Measurements from ENCODE around the gene FMNL2. TPM values are rescaled to one million over a fixed set of nuclear protein-coding genes. Genes with fewer than 3 reads are reported as not detected.

The FMNL2 gene
- total RNA-seq, 3 donors from 2014 or later (not counting 1 experiment from before 2014, with no cell fraction given), result 0.34 to 3.0 (median 0.78) TPM

- H3K4me3 Mint-ChIP-seq, result no peak overlapping the region
- DNase-seq (no peak), ATAC-seq (no peak)
- TF ChIP-seq CTCF (IDR thresholded peaks at IDR 0.05), result no peak
- H3K36me3 Mint-ChIP-seq, result no peaks in the 10 kb centered on the region
- no peak overlapping the region for H3K27ac Mint-ChIP-seq
- no peaks in the 10 kb centered on the region for H3K4me1 Mint-ChIP-seq
- intact Hi-C loops (cut with micrococcal nuclease), result no loop called here
- Histone ChIP-seq H3K4me3 (ENCODE audit: low read length) (no peak overlapping the region), H3K27me3 (ENCODE audit: control insufficient read depth, insufficient read depth, low read length) (no peaks in the 10 kb centered on the region), H3K9me3 (ENCODE audit: control insufficient read depth, insufficient read depth, low read length) (no peaks in the 10 kb centered on the region), H3K36me3 (ENCODE audit: control insufficient read depth, insufficient read depth, low read length) (no peaks in the 10 kb centered on the region), H3K4me1 (ENCODE audit: control insufficient read depth, insufficient read depth, low read length) (no peaks in the 10 kb centered on the region), H3K27ac (ENCODE audit: low read length) (no peak overlapping the region)
- WGBS (ENCODE audit: insufficient coverage), result 83% methylated on average over 1 of the region's 3 CpGs
- no peaks in the 10 kb centered on the region for H3K9me3 Mint-ChIP-seq
- peaks cover 0 to under 1% of the 10 kb centered on the region in 2 donors for H3K27me3 Mint-ChIP-seq (ENCODE audit: low read depth in 2 of 2)
Observed at GRCh38 chr2:152354909-152355308, 19.9 kb downstream of the FMNL2 start.

- no peak overlapping the region for H3K4me3 ChIP-seq (ENCODE audit: low read length)
- Mint-ChIP-seq H3K4me3 (no peak overlapping the region), H3K27ac (no peak overlapping the region), H3K4me1 (no peaks in the 10 kb centered on the region), H3K36me3 (no peaks in the 10 kb centered on the region), H3K9me3 (no peaks in the 10 kb centered on the region), H3K27me3 (ENCODE audit: low read depth in 2 of 2) (peaks cover 0 to 2% of the 10 kb centered on the region in 2 donors)
- no peaks in the 10 kb centered on the region for H3K9me3 ChIP-seq (ENCODE audit: control insufficient read depth, insufficient read depth, low read length)
- intact Hi-C loops (cut with micrococcal nuclease), result no loop called here
- H3K36me3 ChIP-seq (ENCODE audit: control insufficient read depth, insufficient read depth, low read length), result no peaks in the 10 kb centered on the region
- ATAC-seq (no peak), DNase-seq (no peak)
- no CpG with 5 or more reads among the region's 2 CpGs for WGBS (ENCODE audit: insufficient coverage)
- no peak for TF ChIP-seq CTCF (IDR thresholded peaks at IDR 0.05)
- no peak overlapping the region for H3K27ac ChIP-seq (ENCODE audit: low read length)
- H3K4me1 ChIP-seq (ENCODE audit: control insufficient read depth, insufficient read depth, low read length), result no peaks in the 10 kb centered on the region
- no peaks in the 10 kb centered on the region for H3K27me3 ChIP-seq (ENCODE audit: control insufficient read depth, insufficient read depth, low read length)
Observed at GRCh38 chr2:152355409-152355831, 20.4 kb downstream of the FMNL2 start.

GRCh38 chr2:152359573-152360363 is 24.8 kb downstream of the FMNL2 start:
- no peak for DNase-seq
- Mint-ChIP-seq H3K9me3 (no peaks in the 10 kb centered on the region), H3K4me1 (no peaks in the 10 kb centered on the region), H3K4me3 (no peak overlapping the region), H3K27ac (no peak overlapping the region), H3K27me3 (ENCODE audit: low read depth in 2 of 2) (peaks cover 2 to 5% of the 10 kb centered on the region in 2 donors), H3K36me3 (no peaks in the 10 kb centered on the region)
- Histone ChIP-seq H3K27me3 (ENCODE audit: control insufficient read depth, insufficient read depth, low read length) (no peaks in the 10 kb centered on the region), H3K4me3 (ENCODE audit: low read length) (no peak overlapping the region), H3K27ac (ENCODE audit: low read length) (no peak overlapping the region), H3K36me3 (ENCODE audit: control insufficient read depth, insufficient read depth, low read length) (no peaks in the 10 kb centered on the region), H3K9me3 (ENCODE audit: control insufficient read depth, insufficient read depth, low read length) (no peaks in the 10 kb centered on the region), H3K4me1 (ENCODE audit: control insufficient read depth, insufficient read depth, low read length) (no peaks in the 10 kb centered on the region)
- WGBS (ENCODE audit: insufficient coverage), result 93% methylated on average over 4 of the region's 6 CpGs
- ATAC-seq, result no peak
- no peak for TF ChIP-seq CTCF (IDR thresholded peaks at IDR 0.05)
- intact Hi-C loops (cut with micrococcal nuclease), result no loop called here

- TF ChIP-seq CTCF (IDR thresholded peaks at IDR 0.05), result no peak
- H3K27me3 Mint-ChIP-seq (ENCODE audit: low read depth in 2 of 2), result peaks cover 10% of the 10 kb centered on the region in 2 donors
- H3K9me3 ChIP-seq (ENCODE audit: control insufficient read depth, insufficient read depth, low read length), result no peaks in the 10 kb centered on the region
- no peak overlapping the region for H3K4me3 Mint-ChIP-seq
- H3K9me3 Mint-ChIP-seq, result no peaks in the 10 kb centered on the region
- DNase-seq (no peak), ATAC-seq (no peak)
- no peaks in the 10 kb centered on the region for H3K36me3 Mint-ChIP-seq
- no CpG with 5 or more reads among the region's 1 CpG for WGBS (ENCODE audit: insufficient coverage)
- no peaks in the 10 kb centered on the region for H3K4me1 Mint-ChIP-seq
- no peaks in the 10 kb centered on the region for H3K4me1 ChIP-seq (ENCODE audit: control insufficient read depth, insufficient read depth, low read length)
- no peaks in the 10 kb centered on the region for H3K27me3 ChIP-seq (ENCODE audit: control insufficient read depth, insufficient read depth, low read length)
- no peak overlapping the region for H3K4me3 ChIP-seq (ENCODE audit: low read length)
- no peak overlapping the region for H3K27ac Mint-ChIP-seq
- intact Hi-C loops (cut with micrococcal nuclease), result no loop called here
- no peaks in the 10 kb centered on the region for H3K36me3 ChIP-seq (ENCODE audit: control insufficient read depth, insufficient read depth, low read length)
- no peak overlapping the region for H3K27ac ChIP-seq (ENCODE audit: low read length)
Observed at GRCh38 chr2:152363936-152364335, 29.0 kb downstream of the FMNL2 start.

Measured in natural killer cell (primary cell).